HG02759 (cell line): ENCODE data around the gene RBM12.

Experiments used
- ATAC-seq: cut with Tn5 transposase; IDR thresholded peaks from one replicate; pipeline ENCODE4 v1.9.1; 2021; ENCODE audit warnings: mild to moderate bottlenecking, moderate library complexity; ENCODE audit not compliant: unreplicated experiment

RBM12 gene

DNA sequence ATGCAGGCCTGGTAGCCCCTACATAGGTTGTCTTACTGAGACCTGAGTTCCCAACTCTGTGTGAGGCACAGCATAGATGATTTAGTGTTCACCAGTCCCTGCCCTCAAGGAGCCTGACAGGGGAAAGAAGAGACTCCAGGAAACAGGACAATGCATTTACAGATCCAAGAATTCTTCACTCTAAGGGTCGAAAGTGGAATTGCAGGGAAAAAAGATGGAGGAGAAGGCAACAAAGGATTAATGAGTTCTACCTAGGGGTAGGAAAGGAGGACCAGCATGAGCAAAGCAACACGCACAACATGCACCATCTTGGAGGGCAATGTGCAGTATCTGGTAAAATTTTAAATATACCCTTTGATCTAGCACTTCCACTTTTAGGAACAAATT lies 43.1 kb downstream of the RBM12 start:
- no peak for ATAC-seq

DNA sequence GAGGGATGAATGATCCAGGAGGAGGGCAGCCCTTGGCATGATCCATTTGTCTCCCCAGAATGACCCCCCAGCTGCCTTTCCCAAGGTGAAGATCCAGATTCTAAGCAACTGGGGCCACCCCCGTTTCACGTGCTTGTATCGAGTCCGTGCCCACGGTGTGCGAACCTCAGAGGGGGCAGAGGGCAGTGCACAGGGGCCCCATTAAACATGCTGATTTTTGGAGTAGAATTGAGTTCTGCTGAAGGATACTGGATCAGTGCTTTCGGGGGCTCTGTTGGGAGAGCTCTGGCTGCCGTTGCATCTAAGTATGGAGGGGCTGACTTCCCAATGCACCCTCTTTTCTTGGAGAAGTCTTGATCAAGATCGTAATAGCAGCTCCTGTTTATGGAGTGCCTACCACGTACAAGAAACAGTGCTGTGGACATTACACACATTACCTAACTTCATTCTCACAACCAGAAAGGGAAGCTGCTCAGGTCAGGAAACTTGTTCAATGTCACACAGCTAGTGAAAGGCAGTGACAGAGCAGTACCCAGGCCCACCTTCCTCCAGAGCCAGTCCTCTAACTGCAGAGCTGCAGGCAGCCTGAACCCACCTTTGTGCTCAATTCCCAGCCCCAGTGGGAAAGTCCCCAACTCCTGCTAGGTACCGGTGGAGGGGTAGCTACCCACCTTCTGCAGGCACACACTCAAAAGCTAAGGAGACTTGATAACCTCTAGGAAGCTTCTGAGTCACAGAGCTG lies 43.7 kb downstream of the RBM12 start:
- ATAC-seq: no peak

DNA sequence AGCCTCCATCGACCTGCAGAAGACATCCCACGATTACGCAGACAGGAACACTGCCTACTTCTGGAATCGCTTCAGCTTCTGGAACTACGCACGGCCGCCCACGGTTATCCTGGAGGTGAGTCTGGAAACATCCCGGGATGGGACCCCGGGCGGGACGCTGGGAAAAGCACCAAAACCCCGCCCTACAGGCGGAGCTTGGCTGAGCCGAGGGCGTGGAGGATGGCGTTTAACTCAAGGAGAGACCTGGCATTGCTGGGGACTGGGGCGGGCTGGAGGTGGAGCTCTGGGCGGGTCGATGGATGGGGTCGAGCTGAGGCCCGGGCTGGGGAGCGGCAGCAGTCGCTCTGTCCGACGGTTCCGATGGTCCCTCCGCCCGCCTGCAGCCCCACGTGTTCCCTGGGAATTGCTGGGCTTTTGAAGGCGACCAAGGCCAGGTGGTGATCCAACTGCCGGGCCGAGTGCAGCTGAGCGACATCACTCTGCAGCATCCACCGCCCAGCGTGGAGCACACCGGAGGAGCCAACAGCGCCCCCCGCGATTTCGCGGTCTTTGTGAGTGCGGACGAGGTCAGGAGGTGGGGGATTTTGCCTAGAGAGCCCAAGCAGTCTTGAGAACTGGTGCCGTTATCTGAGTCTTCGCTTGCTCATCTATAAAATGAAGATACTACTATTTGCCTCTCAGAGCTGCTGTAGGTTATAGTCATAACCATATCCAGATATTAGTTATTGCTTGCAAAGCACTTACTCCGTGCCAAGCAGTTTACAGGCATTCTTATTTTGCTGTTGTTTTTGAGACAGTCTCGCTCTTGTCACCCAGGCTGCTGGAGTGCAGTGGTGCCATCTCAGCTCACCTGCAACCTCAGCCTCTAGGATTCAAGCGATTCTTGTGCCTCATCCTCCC lies 45.3 kb downstream of the RBM12 start:
- ATAC-seq: peak; percentile 38

DNA sequence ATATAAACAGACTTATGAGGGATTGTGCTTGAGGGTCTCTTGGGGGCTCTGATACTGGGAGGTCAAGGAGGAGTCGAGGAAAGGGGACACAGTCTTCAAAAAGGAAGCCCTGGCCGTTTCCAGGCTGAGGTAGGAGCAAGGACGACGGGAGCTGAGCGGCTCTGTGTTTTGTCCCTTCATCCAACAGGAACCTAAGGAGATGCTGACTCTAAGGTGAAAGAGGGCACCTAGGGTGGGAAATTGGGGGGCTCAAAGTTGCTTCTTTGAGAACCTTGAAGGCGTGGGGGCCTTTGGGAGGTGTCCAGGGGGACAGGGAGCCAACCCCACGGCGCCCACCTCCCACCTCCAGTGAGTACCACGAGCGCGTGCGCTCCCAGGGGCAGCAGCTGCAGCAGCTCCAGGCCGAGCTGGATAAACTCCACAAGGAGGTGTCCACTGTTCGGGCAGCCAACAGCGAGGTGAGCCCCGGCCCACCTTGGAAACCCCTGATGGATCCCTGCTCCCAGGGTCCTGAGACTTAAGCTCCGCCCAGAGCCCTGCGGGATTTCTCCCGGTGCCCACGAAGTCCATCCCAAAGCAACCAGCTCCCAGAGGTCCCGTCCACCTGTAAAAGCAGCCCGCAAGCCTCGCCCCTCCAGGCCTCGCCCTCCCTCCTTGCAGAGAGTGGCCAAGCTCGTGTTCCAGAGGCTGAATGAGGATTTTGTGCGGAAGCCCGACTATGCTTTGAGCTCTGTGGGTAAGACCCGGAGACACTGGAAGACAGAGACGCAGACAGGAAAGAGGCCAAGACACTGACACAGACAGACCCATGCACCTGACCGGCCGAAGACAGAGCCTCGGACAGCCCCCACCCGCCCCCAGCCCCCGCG lies 46.2 kb downstream of the RBM12 start:
- ATAC-seq: no peak

DNA sequence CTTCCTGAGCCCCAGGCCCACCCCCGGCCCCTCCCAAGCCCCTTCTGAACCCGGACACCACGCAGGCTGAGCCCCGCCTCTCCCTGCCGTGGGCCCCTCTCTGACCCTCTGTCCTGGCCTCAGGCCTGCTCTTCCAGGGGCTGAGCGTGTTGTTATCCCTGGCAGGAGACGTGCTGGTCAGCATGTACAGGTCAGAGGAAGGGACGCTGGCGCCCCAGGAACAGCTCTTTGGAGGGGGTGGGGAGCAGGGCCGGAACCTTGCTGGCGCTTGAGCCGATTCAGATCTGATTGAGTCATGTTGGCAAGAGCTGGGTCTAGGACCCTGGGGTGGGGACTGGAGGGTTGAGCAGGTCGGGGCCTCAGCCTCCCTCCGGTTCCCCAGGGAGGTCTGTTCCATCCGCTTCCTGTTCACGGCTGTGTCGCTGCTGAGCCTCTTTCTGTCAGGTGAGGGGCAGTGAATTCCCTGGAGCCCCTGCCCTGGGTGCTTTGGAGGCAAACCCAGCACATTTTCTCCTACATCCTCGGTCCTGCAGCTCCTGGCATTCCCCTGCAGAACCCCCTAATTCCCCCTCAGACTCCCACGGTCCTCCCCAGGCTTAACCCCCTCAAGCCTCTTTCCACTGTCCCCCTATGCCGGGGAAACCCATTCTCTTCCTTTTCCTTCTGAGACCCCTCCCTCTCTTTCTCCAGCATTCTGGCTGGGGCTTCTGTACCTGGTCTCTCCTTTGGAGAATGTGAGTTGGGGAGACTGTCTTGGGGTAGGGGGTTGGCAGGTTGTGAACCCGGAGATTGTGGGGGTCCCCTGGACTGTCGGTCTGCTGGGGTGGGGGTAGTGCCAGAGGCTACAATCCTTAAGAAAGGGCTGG lies 47.1 kb downstream of the RBM12 start:
- no peak for ATAC-seq

DNA sequence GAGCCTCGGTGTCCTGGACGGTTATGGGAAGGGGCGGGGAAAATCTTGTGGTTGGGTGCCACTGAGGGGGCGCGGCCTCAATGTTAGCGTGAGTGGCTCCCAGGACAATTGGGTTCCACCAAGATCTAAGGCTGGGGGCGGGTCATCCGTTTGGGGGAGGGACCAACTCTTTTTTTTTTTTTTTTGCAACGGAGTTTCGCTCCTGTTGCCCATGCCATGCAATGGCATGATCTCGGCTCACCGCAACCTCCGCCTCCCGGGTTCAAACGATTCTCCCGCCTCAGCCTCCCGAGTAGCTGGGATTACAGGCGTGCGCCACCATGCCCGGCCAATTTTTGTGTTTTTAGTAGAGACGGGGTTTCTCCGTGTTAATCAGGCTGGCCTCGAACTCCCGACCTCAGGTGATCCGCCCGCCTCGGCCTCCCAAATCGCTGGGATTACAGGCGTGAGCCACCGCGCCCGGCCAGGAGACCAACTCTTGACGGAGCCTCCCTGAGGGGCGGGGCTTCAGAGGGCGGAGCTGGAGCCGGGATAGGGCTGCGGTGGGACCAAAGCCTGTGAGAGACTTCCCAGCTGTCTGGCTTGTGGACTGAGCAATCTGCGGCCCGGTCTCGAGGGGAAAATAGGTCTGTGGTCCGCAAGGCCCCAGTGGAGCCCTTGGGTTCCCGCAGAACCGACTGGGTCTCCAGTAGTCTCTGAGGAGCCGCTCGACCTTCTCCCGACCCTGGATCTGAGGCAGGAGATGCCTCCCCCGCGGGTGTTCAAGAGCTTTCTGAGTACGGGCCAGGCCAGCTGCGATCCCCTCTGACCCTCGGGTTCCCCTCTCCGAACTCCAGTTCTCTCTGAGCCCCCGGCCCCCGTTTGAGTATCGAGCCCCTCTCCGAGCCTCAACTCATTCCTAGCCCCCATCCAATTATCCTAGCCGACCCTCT lies 48.0 kb downstream of the RBM12 start:
- ATAC-seq: no peak

DNA sequence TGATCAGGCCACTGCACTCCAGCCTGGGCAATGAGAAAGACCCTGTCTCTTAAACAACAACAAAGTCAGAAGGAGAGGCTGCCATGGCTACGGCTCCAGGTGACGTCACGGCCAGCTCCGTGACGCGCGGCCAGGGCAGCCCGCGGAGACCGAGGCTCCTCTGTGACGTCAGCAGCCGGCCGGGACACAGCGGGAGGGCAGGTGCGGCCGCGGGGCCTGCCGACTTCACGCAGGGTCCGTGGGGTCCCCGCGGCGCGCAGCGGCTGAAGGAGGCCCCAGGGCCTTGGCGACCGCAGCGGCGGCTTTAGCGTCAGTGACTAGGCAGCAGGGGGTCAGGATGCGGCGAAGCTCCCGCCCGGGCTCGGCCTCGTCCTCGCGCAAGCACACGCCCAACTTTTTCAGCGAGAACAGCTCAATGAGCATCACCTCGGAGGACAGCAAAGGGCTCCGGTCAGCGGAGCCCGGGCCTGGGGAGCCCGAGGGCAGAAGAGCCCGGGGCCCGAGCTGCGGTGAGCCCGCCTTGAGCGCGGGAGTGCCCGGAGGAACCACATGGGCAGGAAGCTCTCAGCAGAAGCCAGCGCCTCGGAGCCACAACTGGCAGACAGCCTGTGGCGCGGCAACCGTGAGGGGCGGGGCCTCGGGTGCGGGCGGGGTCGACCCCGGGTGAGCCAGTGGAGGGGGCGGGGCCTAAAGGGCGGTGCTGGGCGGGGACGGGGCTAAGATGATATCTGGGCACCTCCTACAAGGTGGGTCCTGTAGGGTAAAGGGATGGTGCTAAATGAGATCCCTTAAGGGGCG lies 48.8 kb downstream of the RBM12 start, which contains the start of gene SPAG4:
Gene SPAG4 (plus strand): TSS at position 163 of the 798 bp plus-strand sequence. CDS start 175 bp downstream, at position 338.
- peak; percentile 73 for ATAC-seq

DNA sequence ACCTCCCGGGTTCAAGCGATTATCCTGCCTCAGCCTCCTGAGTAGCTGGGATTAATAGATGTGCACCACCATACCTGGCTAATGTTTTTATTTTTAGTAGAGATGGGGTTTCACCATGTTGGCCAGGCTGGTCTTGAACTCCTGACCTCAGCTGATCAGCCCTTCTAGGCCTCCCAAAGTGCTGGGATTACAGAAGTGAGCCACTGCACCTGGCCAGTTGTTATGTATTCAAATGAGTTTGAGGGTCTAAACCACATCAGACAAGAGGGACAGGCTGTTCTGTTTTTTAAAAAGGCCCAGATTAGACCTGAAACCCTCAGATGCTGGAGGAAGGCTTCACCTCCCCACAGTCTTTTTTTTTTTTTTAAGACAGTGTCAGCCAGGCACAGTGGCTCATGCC lies 53.2 kb downstream of the RBM12 start:
- ATAC-seq: peak; percentile 28

DNA sequence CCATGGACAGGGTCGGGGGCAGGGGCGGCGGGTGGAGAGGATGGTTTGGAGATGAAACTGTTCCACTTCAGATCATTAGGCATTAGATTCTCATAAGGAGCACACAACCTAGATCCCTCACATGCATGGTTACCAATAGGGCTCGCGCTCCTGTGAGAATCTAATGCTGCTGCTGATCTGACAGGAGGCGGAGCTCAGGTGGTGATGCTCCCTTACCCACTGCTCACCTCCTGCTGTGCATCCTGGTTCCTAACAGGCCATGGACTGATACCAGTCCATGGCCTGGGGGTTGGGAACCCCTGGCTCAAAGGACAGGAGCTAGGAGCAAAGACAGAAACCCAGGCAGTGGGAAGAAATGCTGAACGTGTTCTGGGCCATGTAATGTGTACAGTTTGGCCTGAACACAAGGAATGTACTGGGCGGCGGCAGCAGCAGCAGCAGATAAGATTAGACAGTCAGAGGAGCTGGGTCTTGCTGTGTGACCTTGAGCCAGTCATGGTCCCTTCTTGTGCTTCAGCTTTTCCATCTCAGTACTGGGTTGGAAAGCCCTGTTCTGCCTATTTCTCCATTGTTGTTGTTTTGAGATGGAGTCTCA lies 53.8 kb downstream of the RBM12 start:
- ATAC-seq: no peak

DNA sequence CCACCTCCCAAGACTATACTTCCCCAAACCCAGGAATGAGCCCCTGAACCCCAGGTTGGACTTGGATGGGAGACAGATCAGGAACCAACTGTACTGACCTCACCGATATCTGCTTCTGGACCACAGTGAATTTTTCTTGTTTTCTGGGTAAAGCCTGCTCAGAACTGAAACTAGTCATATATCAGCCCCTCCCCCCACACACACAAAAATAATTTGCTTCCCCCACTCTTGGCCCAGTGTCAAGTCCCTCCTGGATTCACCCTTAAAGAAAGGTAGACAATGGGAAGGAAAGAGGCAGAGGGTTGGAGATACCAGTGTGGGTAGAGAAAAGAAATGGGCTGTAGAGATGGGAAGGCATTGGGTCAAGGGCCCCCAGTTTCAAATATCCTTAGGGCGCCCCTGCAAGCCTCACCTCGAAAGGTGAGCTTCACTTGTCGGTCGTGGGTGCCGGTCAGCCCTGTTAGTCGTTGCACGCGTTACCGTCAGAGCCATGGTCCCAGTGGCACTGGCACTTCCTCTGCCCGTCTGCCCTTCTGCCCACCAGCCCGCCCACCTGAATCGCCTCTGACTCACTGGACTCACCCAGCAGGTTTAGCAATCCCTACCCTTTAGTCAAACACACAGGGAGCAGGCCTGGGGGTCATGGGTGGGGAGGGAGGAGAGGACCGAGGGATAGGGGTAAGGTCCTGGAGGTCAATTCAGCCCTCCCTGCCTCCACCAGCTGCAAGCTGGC lies 57.5 kb downstream of the RBM12 start:
- ATAC-seq: no peak

DNA sequence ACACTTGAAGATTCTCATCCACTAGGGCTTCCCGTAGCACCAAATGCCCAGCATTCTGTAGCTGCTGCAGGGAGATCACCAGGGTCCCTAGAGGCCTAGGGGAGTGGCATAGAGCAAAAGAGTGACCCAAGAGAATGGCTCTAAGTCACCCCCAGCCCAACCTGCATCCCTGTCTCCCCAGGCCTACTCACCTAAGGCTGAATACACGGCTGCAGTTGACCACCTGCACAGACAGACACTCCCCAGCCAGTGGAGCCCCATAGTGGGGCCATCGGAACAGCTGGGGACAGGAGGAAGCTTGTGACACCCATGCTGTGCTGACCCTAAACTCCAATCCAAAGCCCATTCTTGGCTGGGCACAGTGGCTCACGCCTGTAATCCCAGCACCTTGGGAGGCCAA lies 58.6 kb downstream of the RBM12 start:
- no peak for ATAC-seq

DNA sequence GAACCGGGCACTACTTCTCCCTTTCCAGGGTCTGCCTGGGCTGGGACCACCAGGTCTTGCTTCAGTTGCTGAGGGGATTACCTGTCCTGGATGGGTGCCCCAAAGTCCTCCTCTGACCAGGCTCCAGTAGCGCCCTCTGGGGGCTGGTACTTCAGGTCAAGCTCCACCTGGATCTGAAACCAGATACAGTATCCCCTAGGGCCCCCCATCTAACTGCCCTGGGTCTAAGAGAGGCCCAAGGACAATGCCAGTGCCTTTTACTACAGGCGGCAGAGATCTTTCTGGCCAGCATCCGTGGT lies 60.3 kb downstream of the RBM12 start:
- ATAC-seq: no peak

DNA sequence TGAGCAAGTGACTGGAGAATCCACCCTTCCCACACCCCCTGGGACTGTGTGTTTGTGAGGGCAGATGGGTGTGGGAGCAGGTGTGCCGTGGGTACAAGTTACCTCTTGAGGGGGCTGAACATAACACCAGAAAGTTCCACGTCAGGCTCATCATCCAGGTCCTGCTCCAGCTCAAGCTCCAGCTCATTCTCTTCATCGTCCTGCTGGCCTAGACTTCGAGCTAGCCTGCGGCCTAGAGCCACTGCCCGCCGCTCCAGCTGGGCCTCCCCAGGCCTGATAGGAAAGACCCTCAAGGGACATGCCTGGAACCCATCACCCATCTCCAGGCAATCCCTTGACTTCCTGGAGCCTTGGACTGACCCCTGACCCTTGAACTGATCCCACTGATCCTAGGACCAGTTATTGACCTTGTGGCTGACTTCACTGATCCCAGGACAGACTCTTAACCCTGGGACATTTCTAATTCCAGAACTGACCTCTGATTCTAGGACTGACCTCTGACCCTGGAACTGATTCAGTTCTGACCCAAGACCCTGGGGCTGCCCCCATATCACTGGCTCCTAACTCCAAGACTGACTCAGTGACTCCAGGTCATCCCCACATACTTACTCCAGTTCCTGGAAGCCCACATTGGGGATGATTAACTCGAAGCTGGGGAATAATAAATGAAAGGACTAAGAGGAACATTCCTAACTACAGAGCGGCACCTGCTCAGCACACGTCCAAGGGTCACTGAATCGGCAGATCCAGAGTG lies 60.8 kb downstream of the RBM12 start:
- ATAC-seq: no peak

DNA sequence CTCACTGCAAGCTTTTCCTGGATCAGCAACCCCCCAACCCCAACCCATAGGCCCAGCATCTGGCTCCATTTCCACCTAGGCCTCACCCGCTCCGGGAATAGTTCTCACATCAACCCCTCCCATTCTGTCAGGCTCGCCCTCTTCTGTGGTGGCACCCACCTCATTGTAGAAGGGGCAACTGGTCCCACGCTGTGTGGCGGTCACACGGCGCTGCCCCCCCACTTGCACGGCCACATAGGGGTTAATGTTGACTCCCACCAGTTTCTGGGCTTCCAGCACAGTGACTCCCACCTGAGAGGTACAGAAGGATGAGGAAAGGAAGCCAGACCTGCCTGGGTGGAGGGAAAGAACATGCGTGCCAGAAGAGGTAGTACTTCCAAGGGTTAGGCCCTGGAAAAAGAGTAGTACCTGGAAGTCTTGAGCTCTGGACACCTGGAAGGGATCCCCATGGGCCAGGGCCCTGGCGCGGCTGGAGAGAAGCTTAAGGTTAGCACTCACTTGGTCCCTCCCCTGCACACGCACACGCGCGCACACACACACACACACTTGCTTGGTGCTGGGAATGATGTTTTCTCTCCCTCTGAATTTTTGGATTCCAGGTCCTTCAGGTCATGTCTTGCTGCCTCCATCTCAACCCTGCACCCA lies 61.7 kb downstream of the RBM12 start:
- ATAC-seq: no peak

DNA sequence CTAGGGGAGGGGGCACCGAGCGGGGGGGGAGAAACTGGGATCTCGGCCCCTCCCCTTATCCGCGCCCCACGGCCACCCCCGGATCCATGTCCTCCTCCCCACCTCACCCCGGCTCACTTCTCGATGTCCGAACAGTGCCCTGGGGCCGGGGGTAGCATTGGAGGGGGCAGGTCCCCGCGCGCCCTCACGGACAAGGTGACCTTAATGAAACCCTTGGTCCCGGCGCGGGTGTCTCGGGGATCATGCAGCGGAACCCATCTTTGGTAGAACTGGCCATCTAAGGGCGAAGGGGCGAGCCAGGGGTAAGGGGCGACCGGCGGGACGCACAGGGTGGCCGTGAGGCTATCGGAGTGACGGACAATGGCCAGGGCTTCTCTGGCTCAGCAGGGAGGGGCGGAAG lies 62.7 kb downstream of the RBM12 start:
- no peak for ATAC-seq
